GM12873 (cell line): ENCODE results near the gene CFD.

Experiments used
- TF ChIP-seq, protein P1 (sequence below): IDR thresholded peaks from 2 replicates; pipeline ENCODE4 v1.5.1; 2012; ENCODE audit warnings: low read depth, mild to moderate bottlenecking, moderate library complexity, low read length, control low read depth; ENCODE audit not compliant: insufficient read depth; ENCODE audit errors: missing control alignments

CFD gene

GRCh38 chr19:896999-897398, 37.5 kb downstream of the CFD start:
- TF ChIP-seq, protein P1, sequence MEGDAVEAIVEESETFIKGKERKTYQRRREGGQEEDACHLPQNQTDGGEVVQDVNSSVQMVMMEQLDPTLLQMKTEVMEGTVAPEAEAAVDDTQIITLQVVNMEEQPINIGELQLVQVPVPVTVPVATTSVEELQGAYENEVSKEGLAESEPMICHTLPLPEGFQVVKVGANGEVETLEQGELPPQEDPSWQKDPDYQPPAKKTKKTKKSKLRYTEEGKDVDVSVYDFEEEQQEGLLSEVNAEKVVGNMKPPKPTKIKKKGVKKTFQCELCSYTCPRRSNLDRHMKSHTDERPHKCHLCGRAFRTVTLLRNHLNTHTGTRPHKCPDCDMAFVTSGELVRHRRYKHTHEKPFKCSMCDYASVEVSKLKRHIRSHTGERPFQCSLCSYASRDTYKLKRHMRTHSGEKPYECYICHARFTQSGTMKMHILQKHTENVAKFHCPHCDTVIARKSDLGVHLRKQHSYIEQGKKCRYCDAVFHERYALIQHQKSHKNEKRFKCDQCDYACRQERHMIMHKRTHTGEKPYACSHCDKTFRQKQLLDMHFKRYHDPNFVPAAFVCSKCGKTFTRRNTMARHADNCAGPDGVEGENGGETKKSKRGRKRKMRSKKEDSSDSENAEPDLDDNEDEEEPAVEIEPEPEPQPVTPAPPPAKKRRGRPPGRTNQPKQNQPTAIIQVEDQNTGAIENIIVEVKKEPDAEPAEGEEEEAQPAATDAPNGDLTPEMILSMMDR, result no peak

DNA sequence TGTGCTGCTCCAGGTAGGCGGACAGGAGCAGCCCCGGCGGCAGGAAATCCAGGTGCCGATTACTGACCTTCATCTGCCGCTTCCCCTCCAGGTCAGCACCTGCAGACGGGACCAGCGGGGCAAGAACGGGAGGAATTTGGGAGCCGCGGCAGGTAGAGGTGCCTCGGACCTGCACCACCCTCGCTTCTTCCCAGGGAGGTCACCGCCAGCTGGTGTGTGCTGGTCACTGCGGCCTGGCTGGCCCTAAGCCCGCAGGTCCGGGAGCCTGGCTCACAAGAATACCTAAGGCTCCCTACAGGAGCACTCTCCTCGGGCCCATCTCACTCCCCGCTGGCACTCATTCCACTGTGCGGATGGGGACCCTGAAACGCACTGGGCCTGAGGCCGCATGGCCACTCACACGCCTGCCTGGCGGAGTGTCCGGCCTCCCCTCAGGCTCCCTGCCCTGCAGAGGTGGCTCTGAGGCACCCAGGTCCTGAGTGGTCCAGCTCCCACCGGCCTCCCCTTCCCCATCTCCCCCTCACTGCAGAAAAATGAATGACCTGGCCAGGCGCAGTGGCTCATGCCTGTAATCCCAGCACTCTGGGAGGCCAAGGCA, 38.1 kb downstream of the CFD start:
- TF ChIP-seq, protein P1, result peak; percentile 18

- TF ChIP-seq, protein P1, result no peak
Measured at GRCh38 chr19:898663-899062, 39.2 kb downstream of the CFD start.

DNA sequence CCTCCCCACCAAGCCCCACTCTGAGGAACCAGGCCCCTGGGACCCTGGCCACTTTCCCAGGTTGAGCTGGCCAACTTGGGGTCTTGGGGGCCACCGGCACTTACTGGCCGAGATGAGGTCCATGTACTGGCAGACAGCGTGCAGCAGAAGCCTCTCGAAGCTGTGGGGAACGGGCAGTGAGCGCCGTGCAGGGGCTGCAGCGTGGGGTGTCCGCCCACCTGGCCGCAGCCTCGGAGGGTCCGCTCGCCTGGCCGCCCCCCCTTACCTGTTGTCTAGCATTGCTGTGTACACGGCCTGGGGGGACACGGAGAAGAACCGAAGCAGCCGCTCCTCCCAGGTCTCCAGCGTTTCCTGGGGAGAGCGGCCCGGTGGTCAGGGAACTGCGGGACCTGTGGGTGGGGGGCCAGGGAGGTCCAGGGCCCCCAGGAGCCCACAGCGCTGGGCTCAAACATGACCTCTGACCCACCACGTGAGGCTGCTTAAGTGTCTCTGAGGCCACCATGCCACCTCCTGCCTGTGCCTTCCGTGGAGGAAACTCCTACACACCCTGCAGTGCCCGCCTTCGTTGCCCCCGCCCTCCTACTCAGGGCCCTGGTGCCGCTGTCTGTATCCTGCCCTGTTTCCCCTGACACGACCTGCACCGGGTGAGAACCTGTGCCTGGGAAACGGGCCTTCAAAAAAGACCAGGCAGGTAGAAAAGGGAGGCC, 40.0 kb downstream of the CFD start:
- TF ChIP-seq, protein P1, result no peak

DNA sequence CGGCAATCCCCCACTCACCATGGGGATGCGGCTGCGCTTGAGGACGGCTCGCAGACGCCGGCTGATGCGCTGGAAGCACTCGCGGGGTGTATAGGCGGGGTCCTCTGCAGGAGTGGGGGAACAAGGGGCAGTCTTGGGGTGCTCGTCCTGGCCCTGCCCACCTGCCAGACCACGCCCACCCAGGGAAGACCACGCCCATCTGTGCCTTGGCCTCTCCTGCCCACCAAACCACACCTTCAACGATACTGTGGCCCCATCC, 40.5 kb downstream of the CFD start:
- TF ChIP-seq, protein P1, result no peak

GRCh38 chr19:900302-901111, 41.0 kb downstream of the CFD start:
- TF ChIP-seq, protein P1, result no peak
